ENCODE data around the gene TVP23B.
"Not testable (repeated sequence)": the region's sequence is repeated elsewhere in the genome, so short reads cannot be mapped to it uniquely, and the experiment has no call there.

GRCh38 chr17:18794841-18795240 is 13.9 kb downstream of the TVP23B start:
- TF ChIP-seq REST (IDR thresholded peaks at IDR 0.05; ENCODE audit: insufficient replicate concordance, low read depth); POLR2AphosphoS5 (IDR thresholded peaks at IDR 0.05; ENCODE audit: low read depth): not testable (repeated sequence)
